ENCODE data around the gene TMEM132D. TPM values are rescaled to one million over a fixed set of nuclear protein-coding genes. Genes with fewer than 3 reads are reported as not detected.

TMEM132D gene
- total and polyA plus RNA-seq, 2 experiments from 2014 or later = not detected

GRCh38 chr12:129779989-129780388 is 123.8 kb downstream of the TMEM132D start:
- Histone ChIP-seq H3K27me3 (replicated peaks; ENCODE audit: insufficient read depth) (no peaks in the 10 kb centered on the region), H3K4me2 (ENCODE audit: unreplicated experiment) (no peak overlapping the region), H2AFZ (no peak overlapping the region), H3K9ac (no peak overlapping the region), H3K79me2 (ENCODE audit: insufficient read depth) (no peaks in the 10 kb centered on the region), H3F3A (ENCODE audit: insufficient read depth) (no peaks in the 10 kb centered on the region), H3K36me3 (ENCODE audit: low read depth) (no peaks in the 10 kb centered on the region), H4K20me1 (ENCODE audit: insufficient read depth) (no peaks in the 10 kb centered on the region), H3K27ac (no peak overlapping the region), H3K4me1 (ENCODE audit: insufficient read depth) (no peaks in the 10 kb centered on the region), H3K9me3 (ENCODE audit: low read depth) (no peaks in the 10 kb centered on the region), H3K9me2 (ENCODE audit: insufficient read depth) (no peaks in the 10 kb centered on the region), H3K4me3 (no peak overlapping the region)
- WGBS, 2 experiments (ENCODE audit: low coverage in 1 of 2, low lambda C conversion rate in 2 of 2, missing lambda C conversion rate in 2 of 2) = 16 to 29% methylated on average over 12 of the region's 12 CpGs
- DNase-seq = no peak
- in situ Hi-C loops (cut with MboI) = no loop called here
- no peak for TF ChIP-seq EZH2phosphoT487 (IDR thresholded peaks at IDR 0.05; ENCODE audit: insufficient read depth, low read depth)
- TF ChIP-seq EZH2 (IDR thresholded peaks at IDR 0.05; ENCODE audit: insufficient read depth, poor library complexity, severe bottlenecking) = no peak

DNA sequence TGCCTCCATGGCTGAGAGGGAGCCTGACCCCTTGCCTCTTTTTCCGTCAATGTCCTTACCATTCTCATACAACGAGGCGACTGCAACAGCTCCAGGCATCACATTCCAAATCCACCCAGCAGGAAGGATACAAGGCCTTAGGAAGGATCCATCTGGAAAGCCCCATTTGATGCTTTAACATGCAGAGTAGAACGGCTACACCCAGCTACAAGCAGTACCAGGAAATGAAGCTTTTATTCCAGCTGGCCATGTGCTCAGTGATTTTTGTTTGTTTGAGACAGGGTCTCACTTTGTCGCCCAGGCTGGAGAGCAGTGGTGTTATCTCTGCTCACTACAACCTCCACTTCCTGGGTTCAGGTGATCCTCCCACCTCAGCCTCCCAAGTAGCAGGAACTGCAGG is 124.8 kb downstream of the TMEM132D start:
- H3K9ac ChIP-seq = no peak overlapping the region
- no peaks in the 10 kb centered on the region for H3K36me3 ChIP-seq (ENCODE audit: low read depth)
- in situ Hi-C loops (cut with MboI) = no loop called here
- no peaks in the 10 kb centered on the region for H3F3A ChIP-seq (ENCODE audit: insufficient read depth)
- no peaks in the 10 kb centered on the region for H3K9me3 ChIP-seq (ENCODE audit: low read depth)
- H3K4me2 ChIP-seq (ENCODE audit: unreplicated experiment) = no peak overlapping the region
- no peaks in the 10 kb centered on the region for H3K9me2 ChIP-seq (ENCODE audit: insufficient read depth)
- H3K27me3 ChIP-seq (replicated peaks; ENCODE audit: insufficient read depth) = no peaks in the 10 kb centered on the region
- 39 to 45% methylated on average over 5 of the region's 5 CpGs for WGBS, 2 experiments (ENCODE audit: low coverage in 1 of 2, low lambda C conversion rate in 2 of 2, missing lambda C conversion rate in 2 of 2)
- H4K20me1 ChIP-seq (ENCODE audit: insufficient read depth) = no peaks in the 10 kb centered on the region
- no peaks in the 10 kb centered on the region for H3K4me1 ChIP-seq (ENCODE audit: insufficient read depth)
- H3K79me2 ChIP-seq (ENCODE audit: insufficient read depth) = no peaks in the 10 kb centered on the region
- TF ChIP-seq EZH2phosphoT487 (IDR thresholded peaks at IDR 0.05; ENCODE audit: insufficient read depth, low read depth) = no peak
- no peak overlapping the region for H3K4me3 ChIP-seq
- H2AFZ ChIP-seq = no peak overlapping the region
- no peak for DNase-seq
- no peak overlapping the region for H3K27ac ChIP-seq

DNA sequence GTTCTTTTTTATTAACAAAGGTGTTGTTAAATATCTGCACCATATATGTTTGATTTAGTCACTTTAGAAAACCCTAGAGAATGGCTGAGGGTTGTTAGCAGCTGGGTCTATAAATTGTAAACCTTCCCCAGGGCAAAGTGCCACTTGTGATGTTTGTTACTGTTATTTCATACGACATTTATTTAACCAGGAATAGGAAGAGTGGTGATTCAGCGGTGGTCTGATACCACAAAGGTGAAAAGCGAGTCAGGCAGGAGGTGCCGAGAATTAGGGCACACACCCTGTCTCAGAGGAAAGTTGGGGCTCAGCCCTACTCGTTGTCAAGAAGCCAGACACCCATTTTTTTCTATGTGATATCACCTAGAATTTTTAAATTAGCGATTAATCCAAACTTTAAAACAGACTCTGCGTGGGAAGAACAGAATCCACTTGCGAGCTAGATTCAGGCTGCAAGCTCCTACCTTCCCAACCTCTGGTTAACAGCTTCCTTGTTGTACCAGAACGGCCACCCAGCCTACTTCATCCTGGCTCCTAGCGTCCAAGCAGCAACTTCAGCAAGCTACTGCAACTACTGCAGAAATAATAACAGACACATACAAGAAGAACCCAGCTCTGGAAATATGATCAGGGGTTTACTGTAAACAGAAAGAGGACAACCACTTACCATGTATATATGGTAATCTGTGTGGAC is 126.7 kb downstream of the TMEM132D start:
- Histone ChIP-seq H2AFZ (no peak overlapping the region), H3K27me3 (replicated peaks; ENCODE audit: insufficient read depth) (no peaks in the 10 kb centered on the region), H3K9ac (no peak overlapping the region), H3F3A (ENCODE audit: insufficient read depth) (no peaks in the 10 kb centered on the region), H3K4me2 (ENCODE audit: unreplicated experiment) (no peak overlapping the region), H3K36me3 (ENCODE audit: low read depth) (no peaks in the 10 kb centered on the region), H3K27ac (no peak overlapping the region), H3K4me1 (ENCODE audit: insufficient read depth) (no peaks in the 10 kb centered on the region), H3K9me2 (ENCODE audit: insufficient read depth) (no peaks in the 10 kb centered on the region), H3K79me2 (ENCODE audit: insufficient read depth) (no peaks in the 10 kb centered on the region), H4K20me1 (ENCODE audit: insufficient read depth) (no peaks in the 10 kb centered on the region), H3K4me3 (no peak overlapping the region), H3K9me3 (ENCODE audit: low read depth) (no peaks in the 10 kb centered on the region)
- TF ChIP-seq EZH2 (IDR thresholded peaks at IDR 0.05; ENCODE audit: insufficient read depth, poor library complexity, severe bottlenecking) = no peak
- TF ChIP-seq EZH2phosphoT487 (IDR thresholded peaks at IDR 0.05; ENCODE audit: insufficient read depth, low read depth) = no peak
- in situ Hi-C loops (cut with MboI) = no loop called here
- no peak for DNase-seq
- 32 to 34% methylated on average over 10 of the region's 10 CpGs for WGBS, 2 experiments (ENCODE audit: low coverage in 1 of 2, low lambda C conversion rate in 2 of 2, missing lambda C conversion rate in 2 of 2)

GRCh38 chr12:129772501-129773493 is 131.0 kb downstream of the TMEM132D start:
- no peak overlapping the region for H3K27ac ChIP-seq
- no peaks in the 10 kb centered on the region for H3K36me3 ChIP-seq (ENCODE audit: low read depth)
- 36 to 38% methylated on average over 17 of the region's 17 CpGs for WGBS, 2 experiments (ENCODE audit: low coverage in 1 of 2, low lambda C conversion rate in 2 of 2, missing lambda C conversion rate in 2 of 2)
- H3K4me3 ChIP-seq = no peak overlapping the region
- H3K9me2 ChIP-seq (ENCODE audit: insufficient read depth) = no peaks in the 10 kb centered on the region
- no peak overlapping the region for H3K9ac ChIP-seq
- no peaks in the 10 kb centered on the region for H4K20me1 ChIP-seq (ENCODE audit: insufficient read depth)
- no peak for DNase-seq
- no peaks in the 10 kb centered on the region for H3K27me3 ChIP-seq (replicated peaks; ENCODE audit: insufficient read depth)
- no peak overlapping the region for H2AFZ ChIP-seq
- TF ChIP-seq EZH2 (IDR thresholded peaks at IDR 0.05; ENCODE audit: insufficient read depth, poor library complexity, severe bottlenecking) (no peak), EZH2phosphoT487 (IDR thresholded peaks at IDR 0.05; ENCODE audit: insufficient read depth, low read depth) (no peak)
- H3F3A ChIP-seq (ENCODE audit: insufficient read depth) = no peaks in the 10 kb centered on the region
- no peaks in the 10 kb centered on the region for H3K79me2 ChIP-seq (ENCODE audit: insufficient read depth)
- no peak overlapping the region for H3K4me2 ChIP-seq (ENCODE audit: unreplicated experiment)
- no peaks in the 10 kb centered on the region for H3K9me3 ChIP-seq (ENCODE audit: low read depth)
- in situ Hi-C loops (cut with MboI) = no loop called here
- H3K4me1 ChIP-seq (ENCODE audit: insufficient read depth) = no peaks in the 10 kb centered on the region

Measured in GM23248 (cell line).